H9 (cell line): ENCODE measurements around the gene YOD1. TPM values are rescaled to one million over a fixed set of nuclear protein-coding genes. Genes with fewer than 3 reads are reported as not detected.

Experiments used
- DNase-seq: peaks from one replicate; pipeline ENCODE4 v3.0.0-alpha.2; 2017
- H2AFZ ChIP-seq: one replicate; pipeline ENCODE4 v1.6.1; 2013; ENCODE audit warnings: mild to moderate bottlenecking, low read length, control low read depth, moderate library complexity
- H2AK5ac ChIP-seq: 2 replicates; pipeline ENCODE4 v1.6.1; 2013; ENCODE audit warnings: low read length, control low read depth, mixed read lengths; ENCODE audit not compliant: insufficient read length
- H2BK120ac ChIP-seq: one replicate; pipeline ENCODE4 v1.6.1; 2013; ENCODE audit warnings: low read depth, mild to moderate bottlenecking, low read length, control low read depth, inconsistent platforms; ENCODE audit not compliant: poor library complexity, severe bottlenecking
- H2BK12ac ChIP-seq: 2 replicates; pipeline ENCODE4 v1.6.1; 2013; ENCODE audit warnings: low read length, control low read depth, mixed read lengths, low read depth; ENCODE audit not compliant: insufficient read length
- H2BK15ac ChIP-seq: 2 replicates; pipeline ENCODE4 v1.6.1; 2013; ENCODE audit warnings: low read depth, low read length, control low read depth
- H2BK20ac ChIP-seq: one replicate; pipeline ENCODE4 v1.6.1; 2013; ENCODE audit warnings: low read depth, mild to moderate bottlenecking, low read length, control low read depth, inconsistent platforms; ENCODE audit not compliant: poor library complexity, severe bottlenecking
- H2BK5ac ChIP-seq: 2 replicates; pipeline ENCODE4 v1.6.1; 2013; ENCODE audit warnings: low read length, control low read depth, mixed read lengths; ENCODE audit not compliant: insufficient read length
- H3K14ac ChIP-seq: 2 replicates; pipeline ENCODE4 v1.6.1; 2013; ENCODE audit warnings: low read length, control low read depth; ENCODE audit not compliant: insufficient read depth
- H3K18ac ChIP-seq: 2 replicates; pipeline ENCODE4 v1.6.1; 2013; ENCODE audit warnings: low read depth, mild to moderate bottlenecking, mixed read lengths, low read length, control low read depth; ENCODE audit not compliant: insufficient read length
- H3K23ac ChIP-seq: 2 replicates; pipeline ENCODE4 v1.6.1; 2013; ENCODE audit warnings: low read length, control low read depth, mixed read lengths, low read depth; ENCODE audit not compliant: insufficient read length
- H3K23me2 ChIP-seq: 2 replicates; pipeline ENCODE4 v1.6.1; 2013; ENCODE audit warnings: low read depth, mild to moderate bottlenecking, mixed read lengths, low read length, control low read depth; ENCODE audit not compliant: insufficient read length, poor library complexity, severe bottlenecking
- H3K27ac ChIP-seq: 2 replicates; pipeline ENCODE4 v1.5.1; 2013; ENCODE audit warnings: low read length, control low read depth, mixed read lengths, low read depth; ENCODE audit not compliant: insufficient read length
- H3K27me3 ChIP-seq: 2 replicates; pipeline ENCODE4 v1.6.1; 2013; ENCODE audit warnings: low read length, control low read depth, inconsistent platforms; ENCODE audit not compliant: insufficient read depth
- H3K4ac ChIP-seq: 2 replicates; pipeline ENCODE4 v1.6.1; 2013; ENCODE audit warnings: low read depth, mild to moderate bottlenecking, control low read depth, inconsistent platforms, low read length, moderate library complexity
- H3K4me1 ChIP-seq: 2 replicates; pipeline ENCODE4 v1.6.1; 2013; ENCODE audit warnings: low read length, control low read depth, inconsistent platforms; ENCODE audit not compliant: insufficient read depth
- H3K4me2 ChIP-seq: 2 replicates; pipeline ENCODE4 v1.6.1; 2013; ENCODE audit warnings: low read length, control low read depth, mixed read lengths; ENCODE audit not compliant: insufficient read length, insufficient read depth
- H3K56ac ChIP-seq: 2 replicates; pipeline ENCODE4 v1.6.1; 2013; ENCODE audit warnings: low read depth, mild to moderate bottlenecking, mixed read lengths, low read length, control low read depth; ENCODE audit not compliant: insufficient read length
- H3K79me1 ChIP-seq: 2 replicates; pipeline ENCODE4 v1.6.1; 2013; ENCODE audit warnings: low read depth, mild to moderate bottlenecking, moderate library complexity, low read length, control low read depth, inconsistent platforms; ENCODE audit not compliant: insufficient read depth, poor library complexity, severe bottlenecking
- H3K79me2 ChIP-seq: 2 replicates; pipeline ENCODE4 v1.6.1; 2013; ENCODE audit warnings: low read length, control low read depth, inconsistent platforms; ENCODE audit not compliant: insufficient read depth
- H3K9ac ChIP-seq: 2 replicates; pipeline ENCODE4 v1.6.1; 2013; ENCODE audit warnings: low read length, control low read depth, mixed read lengths; ENCODE audit not compliant: insufficient read length; ENCODE audit errors: extremely low read depth
- H3K9me3 ChIP-seq: one replicate; pipeline ENCODE4 v1.6.1; 2013; ENCODE audit warnings: low read depth, low read length, inconsistent platforms; ENCODE audit not compliant: control insufficient read depth
- H3T11ph ChIP-seq: one replicate; pipeline ENCODE4 v1.6.1; 2013; ENCODE audit warnings: mild to moderate bottlenecking, low read length, control low read depth, inconsistent platforms
- H4K20me1 ChIP-seq: one replicate; pipeline ENCODE4 v1.6.1; 2013; ENCODE audit not compliant: control insufficient read depth, insufficient read length, insufficient read depth
- H4K5ac ChIP-seq: 2 replicates; pipeline ENCODE4 v1.6.1; 2013; ENCODE audit warnings: low read depth, mild to moderate bottlenecking, mixed read lengths, low read length, control low read depth; ENCODE audit not compliant: insufficient read length
- H4K8ac ChIP-seq: replicated peaks from 2 replicates; pipeline ENCODE4 v1.6.1; 2013; ENCODE audit warnings: low read length, control low read depth, mixed read lengths, low read depth; ENCODE audit not compliant: insufficient read length
- H4K91ac ChIP-seq: 2 replicates; pipeline ENCODE4 v1.6.1; 2013; ENCODE audit warnings: low read depth, mild to moderate bottlenecking, moderate library complexity, mixed read lengths, low read length, control low read depth; ENCODE audit not compliant: insufficient read length
- H3K27ac Mint-ChIP-seq, 3 experiments: 2 replicates in 2 of 3; 3 replicates in 1 of 3; pipeline ENCODE4 v1.8.0; 2020 to 2021; ENCODE audit warnings: mixed read lengths in 3 of 3, mild to moderate bottlenecking in 1 of 3, moderate library complexity in 1 of 3
- H3K27me3 Mint-ChIP-seq: 2 replicates; pipeline ENCODE4 v1.8.0; 2021; ENCODE audit warnings: low read depth, mild to moderate bottlenecking, moderate library complexity, mixed read lengths
- H3K36me3 Mint-ChIP-seq, 3 experiments: 2 replicates in 2 of 3; 3 replicates in 1 of 3; pipeline ENCODE4 v1.8.0; 2020 to 2021; ENCODE audit warnings: low read depth in 3 of 3, mixed read lengths in 3 of 3; ENCODE audit not compliant: insufficient read depth in 1 of 3
- H3K4me1 Mint-ChIP-seq, 2 experiments: 2 replicates each; pipeline ENCODE4 v1.8.0; 2020; ENCODE audit warnings: mixed read lengths in 2 of 2
- H3K4me3 Mint-ChIP-seq, 2 experiments: 2 replicates in 1 of 2; 3 replicates in 1 of 2; pipeline ENCODE4 v1.8.0; 2020 to 2021; ENCODE audit warnings: mild to moderate bottlenecking in 2 of 2, mixed read lengths in 2 of 2, moderate library complexity in 1 of 2
- H3K9me3 Mint-ChIP-seq, 2 experiments: 2 replicates in 1 of 2; 3 replicates in 1 of 2; pipeline ENCODE4 v1.8.0; 2020; ENCODE audit warnings: mild to moderate bottlenecking in 2 of 2, mixed read lengths in 2 of 2, moderate library complexity in 1 of 2
- WGBS: extraction: QIAGEN DNeasy Blood & Tissue Kit; methylation state at CpG from one replicate; pipeline ENCODE4 v1.1.7; 2013; ENCODE audit warnings: missing lambda C conversion rate, low lambda C conversion rate, mixed read lengths; ENCODE audit not compliant: insufficient read length; ENCODE audit errors: extremely low coverage; 5-methylcytosine and 5-hydroxymethylcytosine counted together
- total RNA-seq: library from RNA; stranded (reverse); gene quantifications from 2 replicates; pipeline ENCODE4 v1.2.1, GENCODE V29; 2021
- TF ChIP-seq, protein P1 (sequence below): fragments of 200-600 bp; sonication (generic); conservative IDR thresholded peaks from 3 replicates; pipeline ENCODE4 v1.8.0; 2021; ENCODE audit warnings: antibody characterized with exemption, mild to moderate bottlenecking

The YOD1 gene
- total RNA-seq, 1 experiment from 2014 or later = 8.6 TPM

DNA sequence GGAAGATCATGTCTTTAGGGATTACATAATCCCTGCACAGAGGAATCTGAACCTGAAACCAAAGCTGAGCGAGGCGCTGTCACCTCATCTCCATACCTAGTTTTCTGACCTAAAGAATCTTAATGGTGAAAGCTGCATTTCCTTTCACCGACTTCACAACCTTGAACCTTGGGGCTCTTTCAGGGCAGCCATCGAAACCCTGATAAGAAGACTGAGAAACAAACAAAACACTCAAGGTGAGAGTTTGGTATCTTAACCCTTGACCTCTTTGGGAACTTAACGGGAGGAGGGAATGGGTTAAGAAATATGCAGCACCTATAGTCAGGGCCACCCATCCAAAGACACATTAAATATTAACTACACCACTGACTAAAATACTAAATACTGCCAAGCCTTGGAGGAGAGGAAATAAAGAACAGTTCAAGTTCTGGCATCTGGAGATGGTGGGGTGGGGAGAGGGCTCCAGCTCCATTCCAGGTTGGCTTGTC lies 20.4 kb downstream of the YOD1 start:
- no peak overlapping the region for H3K14ac ChIP-seq
- H3T11ph ChIP-seq = no peak overlapping the region
- H3K79me1 ChIP-seq = no peaks in the 10 kb centered on the region
- no peak overlapping the region for H2BK120ac ChIP-seq
- no peaks in the 10 kb centered on the region for H3K27me3 Mint-ChIP-seq
- no CpG with 5 or more reads among the region's 5 CpGs for WGBS
- H3K18ac ChIP-seq = no peak overlapping the region
- H4K20me1 ChIP-seq = no peaks in the 10 kb centered on the region
- H3K56ac ChIP-seq = no peak overlapping the region
- no peaks in the 10 kb centered on the region; a peak in 1 of 7 replicates for H3K36me3 Mint-ChIP-seq
- no peak overlapping the region for H3K23ac ChIP-seq
- H2AK5ac ChIP-seq = no peak overlapping the region
- H2BK20ac ChIP-seq = no peak overlapping the region
- no peaks in the 10 kb centered on the region for H3K9me3 Mint-ChIP-seq
- no peak overlapping the region for H2AFZ ChIP-seq
- no peaks in the 10 kb centered on the region for H3K9me3 ChIP-seq
- H3K4me1 Mint-ChIP-seq = peaks cover 47 to 56% of the 10 kb centered on the region in 2 experiments
- no peak for DNase-seq
- no peak overlapping the region for H3K4ac ChIP-seq
- no peak overlapping the region for H3K4me2 ChIP-seq
- H2BK15ac ChIP-seq = no peak overlapping the region
- no peak overlapping the region for H2BK5ac ChIP-seq
- H4K91ac ChIP-seq = no peak overlapping the region
- no peaks in the 10 kb centered on the region for H3K23me2 ChIP-seq
- no peaks in the 10 kb centered on the region for H3K27me3 ChIP-seq
- H4K8ac ChIP-seq = no peak overlapping the region
- no peak overlapping the region for H3K27ac ChIP-seq
- no peak overlapping the region for H2BK12ac ChIP-seq
- peaks cover 23% of the 10 kb centered on the region for H3K4me1 ChIP-seq
- no peak overlapping the region for H3K9ac ChIP-seq
- H3K4me3 Mint-ChIP-seq = no peak overlapping the region
- H3K27ac Mint-ChIP-seq = peak overlapping the region in 1 of 3 experiments; percentile 36; a peak in 1 of 7 replicates
- H4K5ac ChIP-seq = no peak overlapping the region
- H3K79me2 ChIP-seq = no peaks in the 10 kb centered on the region; the same call in 1 of the 2 replicates
- TF ChIP-seq, protein P1, sequence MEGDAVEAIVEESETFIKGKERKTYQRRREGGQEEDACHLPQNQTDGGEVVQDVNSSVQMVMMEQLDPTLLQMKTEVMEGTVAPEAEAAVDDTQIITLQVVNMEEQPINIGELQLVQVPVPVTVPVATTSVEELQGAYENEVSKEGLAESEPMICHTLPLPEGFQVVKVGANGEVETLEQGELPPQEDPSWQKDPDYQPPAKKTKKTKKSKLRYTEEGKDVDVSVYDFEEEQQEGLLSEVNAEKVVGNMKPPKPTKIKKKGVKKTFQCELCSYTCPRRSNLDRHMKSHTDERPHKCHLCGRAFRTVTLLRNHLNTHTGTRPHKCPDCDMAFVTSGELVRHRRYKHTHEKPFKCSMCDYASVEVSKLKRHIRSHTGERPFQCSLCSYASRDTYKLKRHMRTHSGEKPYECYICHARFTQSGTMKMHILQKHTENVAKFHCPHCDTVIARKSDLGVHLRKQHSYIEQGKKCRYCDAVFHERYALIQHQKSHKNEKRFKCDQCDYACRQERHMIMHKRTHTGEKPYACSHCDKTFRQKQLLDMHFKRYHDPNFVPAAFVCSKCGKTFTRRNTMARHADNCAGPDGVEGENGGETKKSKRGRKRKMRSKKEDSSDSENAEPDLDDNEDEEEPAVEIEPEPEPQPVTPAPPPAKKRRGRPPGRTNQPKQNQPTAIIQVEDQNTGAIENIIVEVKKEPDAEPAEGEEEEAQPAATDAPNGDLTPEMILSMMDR = no peak
